Stimulated activated CD4-positive, alpha-beta T cell treated with anti-CD3 and anti-CD28 coated beads, TNF-alpha, amount 100 ng/mL, for 1 hour (primary cell): Measurements from ENCODE around the gene AURKB.

Experiments
- DNase-seq, 3 donors: peaks; one replicate each; pipeline ENCODE4 v3.0.0-alpha.2; 2020; ENCODE audit warnings: low read depth in 3 of 3, low spot score in 1 of 3

Gene AURKB

DNA sequence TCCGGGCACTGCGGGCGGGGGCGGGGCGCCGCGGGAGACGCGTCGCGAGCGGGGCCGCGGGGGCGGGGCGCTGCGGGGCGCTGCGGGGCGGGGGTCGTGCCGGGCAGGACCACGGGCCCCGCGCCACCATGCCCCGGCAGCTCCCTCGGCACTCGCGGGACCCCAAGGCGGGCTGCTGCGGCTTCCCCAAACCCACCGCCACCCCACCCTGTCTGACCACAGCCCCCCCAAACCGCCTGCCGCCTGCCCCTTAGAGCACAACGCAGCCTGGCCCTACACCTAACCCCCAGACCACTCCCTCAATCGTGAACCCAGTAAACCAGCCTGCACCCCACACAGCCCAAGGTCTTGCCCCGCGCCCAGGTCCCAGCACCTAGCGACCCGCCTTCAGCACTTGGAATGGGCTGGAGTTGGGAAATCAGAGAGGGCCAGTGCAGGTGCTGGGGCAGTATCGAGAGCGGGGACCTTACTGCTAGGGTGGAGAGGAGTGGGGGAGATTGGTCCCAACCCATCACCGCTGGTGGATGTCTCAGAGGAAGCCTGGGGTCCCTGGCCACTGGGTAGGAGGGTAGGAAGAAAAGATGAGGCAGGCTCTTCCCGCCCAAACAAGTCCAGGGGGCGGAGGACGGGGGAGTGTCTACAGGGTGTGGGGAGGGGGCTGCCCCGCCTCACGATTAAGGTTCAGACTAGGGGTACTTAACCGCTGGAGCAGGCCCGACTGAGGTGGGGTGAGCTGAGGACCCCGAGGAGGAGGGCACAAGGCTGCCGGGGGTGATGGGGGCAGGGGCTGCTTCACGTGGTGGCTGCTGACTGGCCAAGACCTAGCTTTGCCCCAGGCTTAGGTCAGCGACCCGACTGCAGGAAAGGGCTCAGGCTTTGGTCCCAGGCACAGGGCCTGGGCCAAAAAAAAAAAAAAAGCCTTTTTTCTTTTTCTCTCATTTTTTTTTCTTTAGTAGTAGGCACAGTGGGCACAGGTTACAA, 47.1 kb downstream of the AURKB start:
- DNase-seq, result no peak

DNA sequence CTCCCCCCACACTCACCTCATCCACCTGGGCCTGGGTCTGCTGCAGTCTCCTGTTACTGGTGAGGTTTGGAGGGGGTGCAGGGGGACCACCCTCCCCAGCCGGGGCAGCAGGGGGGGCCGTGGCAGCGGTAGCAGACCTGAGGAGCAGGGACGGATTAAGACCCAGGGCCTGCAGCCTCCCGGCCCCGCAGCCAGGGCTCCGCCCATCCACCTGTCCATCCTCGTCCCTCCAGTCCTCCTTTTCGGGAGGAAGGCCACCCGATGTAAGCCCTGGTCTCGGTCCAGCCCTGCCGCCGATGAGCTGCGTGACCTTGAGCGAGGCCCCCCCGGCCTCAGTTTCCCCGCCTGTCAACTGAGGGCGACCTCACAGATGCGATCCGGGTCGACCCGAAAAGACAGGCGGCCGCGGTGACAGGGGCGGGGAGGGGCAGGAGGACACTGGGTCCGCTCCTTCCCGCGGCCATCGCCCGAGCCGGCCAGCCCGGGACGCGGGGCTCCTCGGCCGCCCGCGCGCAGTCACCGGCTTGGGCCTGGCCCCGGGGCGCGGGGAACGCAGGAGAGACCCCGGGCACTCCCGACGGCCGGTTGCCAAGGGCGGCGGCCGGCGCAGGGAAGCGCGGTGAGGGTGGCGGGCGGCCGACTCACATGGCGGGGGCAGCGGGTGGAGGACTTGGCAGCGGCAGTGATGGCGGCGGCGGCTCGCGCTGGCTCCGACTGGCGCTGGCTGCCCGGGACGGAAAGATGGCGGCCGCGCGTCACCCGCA, 48.0 kb downstream of the AURKB start, which contains the start of gene VAMP2:
Gene VAMP2, minus strand, starts transcription at position 716 of the 764 bp plus-strand sequence. Its CDS starts 69 bp downstream, at position 647.
- peak; percentile 60 to 74 (median 64) for DNase-seq

DNA sequence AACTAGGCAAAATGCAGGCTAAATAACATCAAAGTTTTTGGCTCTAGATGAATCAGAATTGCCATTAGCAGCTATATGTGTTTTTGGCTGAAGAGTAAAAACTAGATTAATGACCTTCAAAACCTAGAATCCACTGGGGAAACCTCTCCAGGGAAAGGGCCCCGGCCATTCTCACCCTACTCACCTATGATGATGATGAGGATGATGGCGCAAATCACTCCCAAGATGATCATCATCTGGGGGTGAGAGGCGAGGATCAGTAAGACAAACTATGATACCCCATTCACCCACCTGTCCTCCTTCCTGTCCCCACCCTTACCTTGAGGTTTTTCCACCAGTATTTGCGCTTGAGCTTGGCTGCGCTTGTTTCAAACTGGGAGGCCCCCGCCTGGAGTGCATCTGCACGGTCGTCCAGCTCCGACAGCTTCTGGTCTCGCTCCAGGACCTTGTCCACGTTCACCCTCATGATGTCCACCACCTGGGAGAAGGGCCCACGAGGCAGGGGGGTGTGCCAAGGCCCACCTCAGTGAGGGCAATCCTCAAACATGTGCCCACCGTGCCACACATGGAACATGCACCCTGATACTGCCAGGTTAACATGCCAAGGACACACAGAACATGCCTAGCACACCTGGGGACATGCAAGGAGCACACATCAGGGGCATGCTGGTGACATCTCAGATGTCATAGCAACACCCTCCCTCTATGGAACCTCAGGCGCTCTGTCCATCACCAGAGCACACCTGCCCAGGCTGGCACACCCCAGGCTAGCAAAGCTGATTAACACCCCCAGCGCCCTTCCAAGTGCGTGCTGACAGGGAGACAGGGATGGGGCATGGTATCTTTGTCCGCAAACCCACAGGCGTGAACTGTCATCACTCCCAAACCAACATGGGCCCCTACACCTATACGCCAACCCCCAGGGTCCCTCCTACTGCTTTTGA, 48.8 kb downstream of the AURKB start:
- DNase-seq, result no peak

DNA sequence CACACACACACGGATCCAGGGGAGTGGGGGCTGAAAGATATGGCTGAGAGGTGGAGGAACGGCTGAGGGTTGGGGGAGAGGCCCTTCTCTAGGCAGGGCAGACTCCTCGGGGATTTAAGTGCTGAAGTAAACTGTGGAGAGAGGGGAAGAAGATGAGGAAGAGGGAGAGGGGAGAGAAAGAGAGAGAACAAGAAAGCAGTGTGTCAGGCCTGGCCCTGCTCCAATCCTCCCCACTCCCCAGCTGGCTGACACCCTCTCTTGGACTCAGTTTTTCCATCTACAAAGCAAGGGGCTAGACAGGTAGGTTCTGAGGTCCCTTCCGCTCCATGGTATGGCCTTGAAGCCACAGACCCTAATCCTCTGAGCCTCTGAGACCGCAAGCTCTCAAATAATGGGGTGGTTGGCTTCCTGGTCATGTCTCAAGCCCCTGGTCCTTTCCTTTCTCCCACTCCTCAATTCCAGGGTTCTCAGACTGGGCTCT, 49.6 kb downstream of the AURKB start:
- DNase-seq, result no peak

DNA sequence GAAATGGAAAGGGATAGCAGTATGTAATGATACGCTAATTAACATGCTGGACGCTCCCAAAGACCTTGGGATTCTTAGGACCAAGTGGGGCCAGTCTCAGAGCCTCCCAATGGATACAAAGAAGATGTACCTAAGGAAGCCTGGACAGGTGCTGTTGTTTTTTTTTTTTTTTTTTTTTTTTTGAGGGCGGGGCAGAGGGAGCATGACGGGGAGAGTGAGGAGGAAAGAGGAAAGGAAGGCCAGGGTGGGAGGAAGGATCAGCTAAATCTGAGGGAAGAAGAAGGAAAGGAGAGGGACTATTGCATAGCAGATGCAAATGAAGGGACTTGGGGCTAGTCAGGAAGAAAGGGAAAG, 50.2 kb downstream of the AURKB start:
- DNase-seq, result no peak

DNA sequence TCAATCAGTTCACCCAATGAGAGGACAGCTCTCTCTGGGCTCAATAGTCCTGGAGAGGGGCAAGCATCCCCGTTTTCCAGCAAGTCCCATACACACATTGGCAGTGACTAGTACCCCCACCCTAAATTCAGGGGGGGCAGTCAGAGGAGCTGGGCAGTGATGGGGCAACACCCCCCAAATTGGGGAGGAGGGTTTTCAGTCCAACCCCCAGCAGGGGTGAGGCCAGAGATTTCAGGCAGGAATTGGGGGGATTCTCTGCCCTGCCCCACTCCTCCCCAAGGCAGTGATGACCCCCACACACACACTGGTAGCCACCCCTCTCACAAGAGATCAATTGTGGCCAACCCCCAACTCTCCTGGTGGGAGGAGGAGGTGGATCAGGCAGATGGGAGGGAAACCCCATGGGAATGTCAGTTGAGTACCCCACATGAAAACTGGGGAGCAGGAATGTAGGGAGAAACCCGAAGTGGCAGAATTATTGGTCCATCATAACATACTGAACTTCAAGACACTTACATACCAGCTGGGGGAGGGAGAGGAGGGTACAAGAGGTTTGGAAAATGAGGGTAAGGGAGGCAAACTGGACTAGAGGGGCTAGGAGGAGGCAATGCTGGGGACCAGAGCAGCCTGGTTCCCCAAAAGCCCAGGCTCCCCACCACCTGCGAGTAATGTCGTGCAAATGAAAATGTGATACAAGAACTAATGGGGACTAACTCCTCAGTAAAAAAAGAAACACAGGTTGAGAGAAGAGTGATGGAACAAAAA, 50.7 kb downstream of the AURKB start:
- no peak for DNase-seq

DNA sequence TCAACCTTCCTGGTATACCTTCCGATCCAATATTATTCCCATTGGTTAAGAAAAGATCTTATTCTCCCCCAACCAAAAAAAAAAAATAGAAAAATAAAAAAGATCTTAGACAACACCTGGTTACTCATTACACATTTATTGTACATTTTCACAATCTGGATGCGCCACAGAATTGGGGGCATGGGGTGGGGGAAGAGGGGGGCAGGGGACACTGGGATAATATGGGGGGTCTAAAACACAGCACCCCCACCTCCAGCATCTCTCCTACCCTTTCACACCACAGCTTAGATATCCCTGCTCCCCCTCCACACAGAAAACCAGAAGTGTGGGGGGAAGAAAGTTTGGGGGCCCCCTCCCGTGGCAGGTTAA, 51.4 kb downstream of the AURKB start:
- no peak for DNase-seq

DNA sequence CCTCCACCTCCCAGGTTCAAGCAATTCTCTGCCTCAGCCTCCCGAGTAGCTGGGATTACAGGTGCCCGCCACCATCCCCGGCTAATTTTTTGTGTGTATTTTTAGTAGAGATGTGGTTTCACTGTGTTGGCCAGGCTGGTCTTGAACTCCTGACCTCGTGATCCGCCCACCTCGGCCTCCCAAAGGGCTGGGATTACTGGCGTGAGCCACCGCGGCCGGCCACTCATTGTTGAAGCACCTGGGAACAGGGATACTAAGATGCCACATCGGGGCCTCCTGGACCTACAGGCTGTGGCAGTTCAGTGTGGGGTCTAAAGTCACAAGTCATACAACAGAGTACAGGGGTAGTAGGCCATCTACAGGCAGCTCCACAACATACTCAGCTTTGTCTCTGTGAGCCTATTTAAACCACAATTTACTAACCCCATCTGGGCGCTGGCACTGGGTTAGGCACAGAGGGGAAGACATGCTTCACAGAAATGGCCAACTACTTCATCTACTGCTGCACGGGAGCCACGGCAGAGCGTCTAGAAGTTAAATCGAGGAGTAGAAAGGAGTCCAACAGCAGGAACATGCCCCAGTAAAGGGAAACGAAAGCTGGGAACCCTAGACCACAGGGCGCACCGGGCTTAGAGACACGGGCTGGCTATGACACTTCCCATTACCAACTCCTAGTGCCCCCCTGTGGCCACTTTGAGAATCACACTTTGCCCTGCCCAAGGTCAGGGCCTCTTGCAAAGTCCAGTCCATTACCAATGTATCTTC, 51.9 kb downstream of the AURKB start:
- peak; percentile 59 to 82 (median 65) for DNase-seq

DNA sequence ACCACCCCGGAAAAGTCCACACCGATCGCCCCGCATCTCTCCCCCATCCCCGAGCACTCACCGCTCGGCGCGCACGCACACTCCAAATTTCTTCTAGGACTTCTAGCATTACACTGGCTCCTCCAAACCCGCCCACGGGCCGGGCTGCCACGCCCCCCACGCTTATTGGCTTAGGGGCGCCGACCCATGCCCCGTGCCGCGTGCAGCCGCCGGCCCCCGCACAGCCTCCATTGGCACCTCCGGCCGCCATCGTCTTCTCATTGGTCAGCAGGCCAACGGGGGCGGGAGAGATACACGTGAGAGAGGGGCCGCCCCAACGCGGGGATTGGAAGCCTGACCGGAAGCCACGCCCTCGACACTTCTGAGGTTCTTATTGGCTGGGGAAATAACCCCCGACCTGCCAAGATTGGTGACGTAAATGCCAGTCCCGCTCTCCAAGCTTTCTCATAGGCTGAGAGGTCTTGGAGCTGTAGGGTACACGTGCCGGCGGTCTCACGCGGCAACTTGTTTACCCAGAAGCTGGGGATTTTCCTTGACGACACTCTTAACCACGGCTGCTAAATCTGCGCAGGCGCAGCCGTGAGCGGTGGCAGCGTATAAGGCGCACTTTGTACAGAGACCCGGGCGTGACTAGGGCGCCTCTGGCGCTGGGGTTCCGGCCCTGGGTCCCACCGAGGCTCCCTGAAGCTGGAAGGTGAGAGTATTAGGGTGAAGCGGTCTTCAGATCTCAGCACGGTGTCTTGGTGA, 54.0 kb downstream of the AURKB start:
- peak; percentile 98 to 100 (median 100) for DNase-seq

DNA sequence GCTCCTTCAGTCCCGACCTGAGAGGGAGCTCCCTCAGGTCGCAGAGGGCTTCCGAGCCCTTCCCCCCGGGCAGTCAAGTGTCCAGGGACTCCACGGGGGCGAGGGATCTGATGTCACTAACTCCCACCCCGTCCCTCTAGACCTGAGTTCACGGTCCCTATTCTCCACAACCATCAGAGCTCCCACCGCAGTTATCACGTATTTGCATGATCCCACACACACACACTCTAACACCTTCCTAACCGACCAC, 54.5 kb downstream of the AURKB start:
- DNase-seq, result no peak

DNA sequence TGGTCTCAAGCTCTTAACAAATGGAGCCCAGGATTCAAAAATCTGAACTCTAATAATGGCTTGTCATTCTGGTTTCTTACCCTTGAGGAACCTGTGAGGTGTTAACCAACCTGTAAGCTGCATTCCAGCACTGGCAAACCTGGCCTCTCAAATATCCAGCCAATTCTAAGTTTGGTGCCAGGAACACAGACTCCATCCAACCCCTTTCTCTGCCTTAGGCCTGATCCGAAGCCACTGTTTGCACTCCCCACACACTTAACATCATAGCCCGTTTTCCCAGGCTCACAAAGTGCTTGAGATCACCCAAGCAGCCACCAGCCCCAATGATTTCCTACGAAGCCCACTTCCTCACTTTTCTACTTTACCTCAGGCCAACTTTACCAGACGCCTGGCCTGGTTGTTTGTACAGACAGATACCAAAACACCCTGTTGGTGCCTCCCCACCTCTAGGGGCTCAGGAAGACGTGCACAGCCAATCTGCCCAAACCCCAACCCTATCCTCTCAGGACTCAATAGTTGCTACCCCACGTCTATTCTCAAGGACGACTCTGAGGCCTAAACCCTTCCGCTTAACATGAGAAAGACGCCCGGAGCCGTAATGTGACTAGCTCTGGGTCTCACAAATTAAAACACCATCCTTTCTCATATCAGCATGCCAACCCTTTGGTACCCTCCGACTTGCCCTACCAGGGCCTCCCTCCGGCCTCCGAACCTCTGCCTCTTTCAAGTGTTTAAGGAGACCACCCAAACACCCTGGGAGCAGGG, 55.0 kb downstream of the AURKB start:
- no peak for DNase-seq
